GM13976 (cell line): ENCODE results near the gene TEX53.

Source experiments
- DNase-seq: peaks from one replicate; pipeline ENCODE4 v3.0.0; 2012; ENCODE audit warnings: low spot score
- CTCF ChIP-seq: IDR thresholded peaks from 2 replicates; pipeline ENCODE4 v1.5.1; 2012; ENCODE audit warnings: borderline replicate concordance, mild to moderate bottlenecking; ENCODE audit not compliant: insufficient read depth; ENCODE audit errors: extremely low read depth, missing control alignments, control extremely low read depth
- in situ Hi-C: fragments of 300-500 bp; cut with MboI; formaldehyde crosslinking; loops from one replicate; pipeline ENCODE4 v1.12.0; 2022; ENCODE audit warnings: low sequenced_read_pairs, mixed read lengths, inconsistent platforms; ENCODE audit not compliant: unreplicated experiment

Gene TEX53

GRCh38 chr9:114676901-114677300 is 19.3 kb upstream of the TEX53 start:
- no peak for DNase-seq
- TF ChIP-seq CTCF: no peak
- in situ Hi-C loops: loop anchor here (25.0 kb wide), 1 partner anchor 835 kb away; no protein-coding TSS in a partner anchor

- no peak for DNase-seq
- in situ Hi-C loops: loop anchor here (25.0 kb wide), 1 partner anchor 837 kb away; no protein-coding TSS in a partner anchor
- TF ChIP-seq CTCF: no peak
These were observed 17.4 kb upstream of the TEX53 start for GRCh38 chr9:114674798-114675540.

GRCh38 chr9:114674076-114674797 is 16.6 kb upstream of the TEX53 start:
- TF ChIP-seq CTCF: no peak
- in situ Hi-C loops: no loop called here
- DNase-seq: no peak

- no peak for DNase-seq
- in situ Hi-C loops: no loop called here
- TF ChIP-seq CTCF: no peak
These were observed 14.0 kb upstream of the TEX53 start for GRCh38 chr9:114671605-114672004.

- DNase-seq: no peak
- no peak for TF ChIP-seq CTCF
- in situ Hi-C loops: no loop called here
These were observed 12.4 kb upstream of the TEX53 start for GRCh38 chr9:114669961-114670360.

GRCh38 chr9:114668146-114668545 is 10.5 kb upstream of the TEX53 start:
- no peak for DNase-seq
- TF ChIP-seq CTCF: no peak
- in situ Hi-C loops: no loop called here
